BLaER1 treated with 17β-estradiol and CSF1 and Interleukin-3, amounts not matched to agents 10 nM and 100 nM (cell line): ENCODE results near the gene HMCN1.

Source experiments
- H3K27ac ChIP-seq, 11 experiments: shearing (Covaris generic); formaldehyde crosslinking; 2 replicates each; pipeline ENCODE4 v1.8.1; 2022
- H3K27me3 ChIP-seq, 11 experiments: shearing (Covaris generic); formaldehyde crosslinking; 2 replicates each; pipeline ENCODE4 v1.8.1; 2022
- H3K36me3 ChIP-seq, 11 experiments: shearing (Covaris generic); formaldehyde crosslinking; 2 replicates each; pipeline ENCODE4 v1.8.1; 2022
- H3K4me1 ChIP-seq, 10 experiments: shearing (Covaris generic); formaldehyde crosslinking; 2 replicates each; pipeline ENCODE4 v1.8.1; 2022
- H3K4me2 ChIP-seq, 11 experiments: shearing (Covaris generic); formaldehyde crosslinking; 2 replicates each; pipeline ENCODE4 v1.8.1; 2022
- H3K4me3 ChIP-seq, 10 experiments: shearing (Covaris generic); formaldehyde crosslinking; 2 replicates each; pipeline ENCODE4 v1.8.1; 2022
- H3K9ac ChIP-seq, 11 experiments: shearing (Covaris generic); formaldehyde crosslinking; 2 replicates each; pipeline ENCODE4 v1.8.1; 2022
- H3K9me3 ChIP-seq, 11 experiments: shearing (Covaris generic); formaldehyde crosslinking; replicated peaks in 1 of 11; 2 replicates each; pipeline ENCODE4 v1.8.1; 2022
- H4K20me1 ChIP-seq, 11 experiments: shearing (Covaris generic); formaldehyde crosslinking; 2 replicates each; pipeline ENCODE4 v1.8.1; 2022
- Cebpa-rat ChIP-seq, 11 experiments: shearing (Covaris generic); IDR thresholded peaks; 2 replicates each; pipeline ENCODE4 v1.8.1; 2022

Gene HMCN1

GRCh38 chr1:185969524-185969991 lies 235.4 kb downstream of the HMCN1 start:
- Histone ChIP-seq H4K20me1 (no peaks in the 10 kb centered on the region), H3K4me2 (no peak overlapping the region), H3K4me1 (peaks cover 0 to 12% (median 5%) of the 10 kb centered on the region in 10 experiments; a peak in 4 of 20 replicates), H3K9ac (no peak overlapping the region), H3K27me3 (no peaks in the 10 kb centered on the region), H3K4me3 (no peak overlapping the region), H3K9me3 (no peaks in the 10 kb centered on the region), H3K36me3 (no peaks in the 10 kb centered on the region), H3K27ac (no peak overlapping the region)
- TF ChIP-seq Cebpa-rat (IDR thresholded peaks at IDR 0.05): no peak

DNA sequence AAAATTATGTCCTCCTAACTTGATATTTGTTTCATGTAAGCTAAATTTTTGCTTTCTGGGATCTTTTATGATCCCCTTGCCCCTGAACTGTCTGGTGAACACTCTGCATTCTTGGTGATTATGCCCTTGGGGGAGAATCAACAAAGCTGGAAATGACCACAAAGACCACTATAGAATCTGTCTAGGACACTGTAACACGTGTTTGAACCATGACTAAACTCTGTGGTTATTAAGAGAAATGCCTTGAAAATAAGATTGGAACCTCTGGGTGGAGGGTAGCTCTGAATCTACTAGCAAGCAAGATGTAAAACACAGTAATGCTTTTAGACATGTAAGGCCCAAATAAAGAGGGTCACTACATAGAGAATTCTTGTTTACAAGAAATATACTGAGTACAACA lies 237.5 kb downstream of the HMCN1 start:
- H3K4me2 ChIP-seq: no peak overlapping the region
- 0 out of 20 replicates have a peak, but pooled peaks cover 0 to 6% (median 0%) of the 10 kb centered on the region in 10 experiments for H3K4me1 ChIP-seq
- H3K36me3 ChIP-seq: no peaks in the 10 kb centered on the region
- H3K27ac ChIP-seq: no peak overlapping the region
- TF ChIP-seq Cebpa-rat (IDR thresholded peaks at IDR 0.05): no peak
- no peaks in the 10 kb centered on the region for H3K27me3 ChIP-seq
- no peak overlapping the region for H3K9ac ChIP-seq
- no peak overlapping the region for H3K4me3 ChIP-seq
- no peaks in the 10 kb centered on the region for H4K20me1 ChIP-seq
- no peaks in the 10 kb centered on the region for H3K9me3 ChIP-seq

GRCh38 chr1:185972096-185972850 lies 238.1 kb downstream of the HMCN1 start:
- H3K27ac ChIP-seq: no peak overlapping the region
- no peaks in the 10 kb centered on the region for H3K36me3 ChIP-seq
- no peak overlapping the region for H3K4me2 ChIP-seq
- no peaks in the 10 kb centered on the region for H3K27me3 ChIP-seq
- 0 out of 20 replicates have a peak, but pooled peaks cover 0 to 6% (median 0%) of the 10 kb centered on the region in 10 experiments for H3K4me1 ChIP-seq
- no peak overlapping the region for H3K9ac ChIP-seq
- TF ChIP-seq Cebpa-rat (IDR thresholded peaks at IDR 0.05): no peak
- H4K20me1 ChIP-seq: no peaks in the 10 kb centered on the region
- H3K4me3 ChIP-seq: no peak overlapping the region
- H3K9me3 ChIP-seq: no peaks in the 10 kb centered on the region

DNA sequence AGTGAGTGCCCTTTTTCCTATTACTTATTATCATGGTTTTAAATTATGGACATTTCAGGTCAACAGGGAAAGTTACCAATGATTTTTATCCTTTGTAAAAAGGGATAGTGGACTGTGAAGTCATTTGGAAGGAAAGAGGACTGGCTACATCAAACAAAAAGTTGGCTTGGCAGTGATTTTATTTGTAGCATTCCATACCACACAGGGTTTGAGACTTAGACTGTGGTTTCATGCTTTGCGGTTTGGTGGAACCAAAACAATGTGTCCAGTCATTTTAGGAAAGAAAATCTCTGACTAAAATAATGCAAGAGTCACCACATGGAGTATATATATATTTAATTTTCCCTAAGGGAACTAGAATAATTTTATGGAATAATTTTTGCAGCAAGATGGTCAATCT lies 239.5 kb downstream of the HMCN1 start:
- Histone ChIP-seq H3K4me1 (0 out of 20 replicates have a peak, but pooled peaks cover 0 to 6% (median 0%) of the 10 kb centered on the region in 10 experiments), H3K4me3 (no peak overlapping the region), H3K9me3 (no peaks in the 10 kb centered on the region), H3K27ac (no peak overlapping the region), H3K4me2 (peak overlapping the region in 1 of 11 experiments; percentile 6; a peak in 1 of 22 replicates), H3K9ac (no peak overlapping the region), H4K20me1 (no peaks in the 10 kb centered on the region), H3K36me3 (no peaks in the 10 kb centered on the region), H3K27me3 (no peaks in the 10 kb centered on the region)
- TF ChIP-seq Cebpa-rat (IDR thresholded peaks at IDR 0.05): no peak

DNA sequence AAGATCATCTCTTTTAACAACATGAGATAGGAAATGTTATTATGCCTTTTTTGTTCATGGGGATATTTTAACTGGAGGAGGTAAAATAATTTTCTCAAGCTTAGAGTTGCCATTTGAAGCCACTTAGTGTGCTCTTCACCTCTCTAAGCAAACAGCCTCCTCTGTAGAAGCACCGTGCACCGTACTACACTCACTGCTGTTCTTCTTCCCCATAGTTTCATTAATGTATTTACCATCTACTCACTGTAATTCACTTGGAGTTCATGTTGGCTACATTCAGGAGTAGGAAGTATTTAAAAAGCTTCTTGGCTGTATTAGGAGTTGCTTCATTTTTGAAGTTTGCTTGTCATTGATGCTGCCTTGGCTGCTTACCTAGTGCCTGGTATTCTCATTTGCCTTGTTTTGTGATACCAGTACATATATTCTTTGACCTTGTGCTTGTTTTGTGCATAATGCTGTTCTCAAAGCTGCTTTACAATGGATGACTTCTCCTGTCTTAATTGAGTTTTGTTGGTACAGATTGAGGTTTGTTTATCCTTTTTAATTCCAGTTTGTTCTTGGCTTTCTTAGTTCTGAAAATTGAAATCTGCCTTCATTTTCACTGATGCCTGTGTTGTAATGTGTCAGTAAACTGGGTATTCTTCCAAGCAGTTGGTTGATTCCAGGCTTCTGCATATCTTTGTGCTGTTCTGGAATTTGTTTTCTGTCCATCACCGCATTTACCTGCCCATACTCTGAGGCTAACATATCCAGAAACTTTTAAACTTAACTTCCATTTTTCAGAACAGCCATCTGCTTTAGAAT lies 240.4 kb downstream of the HMCN1 start:
- no peaks in the 10 kb centered on the region for H3K27me3 ChIP-seq
- H3K4me2 ChIP-seq: no peak overlapping the region
- H3K9me3 ChIP-seq: no peaks in the 10 kb centered on the region
- 0 out of 20 replicates have a peak, but pooled peaks cover 0 to 6% (median 0%) of the 10 kb centered on the region in 10 experiments for H3K4me1 ChIP-seq
- no peaks in the 10 kb centered on the region for H3K36me3 ChIP-seq
- no peak for TF ChIP-seq Cebpa-rat (IDR thresholded peaks at IDR 0.05)
- no peak overlapping the region for H3K27ac ChIP-seq
- no peak overlapping the region for H3K9ac ChIP-seq
- no peak overlapping the region for H3K4me3 ChIP-seq
- no peaks in the 10 kb centered on the region for H4K20me1 ChIP-seq

DNA sequence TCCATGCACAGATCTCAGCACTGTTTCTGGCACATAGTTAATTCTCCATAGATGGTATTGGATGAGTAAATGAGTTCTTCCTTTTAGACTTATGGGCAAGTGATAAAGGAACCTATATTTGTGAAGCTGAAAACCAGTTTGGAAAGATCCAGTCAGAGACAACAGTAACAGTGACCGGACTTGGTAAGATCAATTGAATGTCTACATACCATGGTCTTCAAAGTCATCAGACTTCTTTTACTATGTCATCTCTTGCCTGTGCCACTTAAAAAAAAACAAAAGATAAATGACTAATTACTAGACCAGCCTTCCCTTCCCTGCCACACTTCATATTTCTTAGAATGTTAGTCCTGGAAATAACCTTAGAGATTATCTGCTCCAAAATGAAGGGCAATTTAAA lies 246.7 kb downstream of the HMCN1 start:
- H3K4me3 ChIP-seq: no peak overlapping the region
- no peak overlapping the region for H3K9ac ChIP-seq
- TF ChIP-seq Cebpa-rat (IDR thresholded peaks at IDR 0.05): no peak
- no peaks in the 10 kb centered on the region for H3K36me3 ChIP-seq
- no peaks in the 10 kb centered on the region for H3K4me1 ChIP-seq
- no peaks in the 10 kb centered on the region for H4K20me1 ChIP-seq
- H3K9me3 ChIP-seq: no peaks in the 10 kb centered on the region
- no peaks in the 10 kb centered on the region for H3K27me3 ChIP-seq
- no peak overlapping the region for H3K27ac ChIP-seq
- no peak overlapping the region for H3K4me2 ChIP-seq

GRCh38 chr1:185984113-185984836 lies 250.1 kb downstream of the HMCN1 start:
- no peaks in the 10 kb centered on the region for H3K27me3 ChIP-seq
- H3K9me3 ChIP-seq: no peaks in the 10 kb centered on the region
- H3K4me2 ChIP-seq: no peak overlapping the region
- H3K36me3 ChIP-seq: no peaks in the 10 kb centered on the region
- no peaks in the 10 kb centered on the region for H4K20me1 ChIP-seq
- no peak for TF ChIP-seq Cebpa-rat (IDR thresholded peaks at IDR 0.05)
- H3K4me1 ChIP-seq: peaks cover 11 to 18% (median 16%) of the 10 kb centered on the region in 10 experiments; a peak in 19 of 20 replicates
- H3K4me3 ChIP-seq: no peak overlapping the region
- no peak overlapping the region for H3K9ac ChIP-seq
- no peak overlapping the region for H3K27ac ChIP-seq

- peaks cover 11 to 18% (median 16%) of the 10 kb centered on the region in 10 experiments; a peak in 19 of 20 replicates for H3K4me1 ChIP-seq
- no peaks in the 10 kb centered on the region for H3K27me3 ChIP-seq
- H4K20me1 ChIP-seq: no peaks in the 10 kb centered on the region
- no peak overlapping the region for H3K4me3 ChIP-seq
- no peaks in the 10 kb centered on the region for H3K36me3 ChIP-seq
- H3K27ac ChIP-seq: no peak overlapping the region
- no peaks in the 10 kb centered on the region for H3K9me3 ChIP-seq
- H3K4me2 ChIP-seq: peak overlapping the region; percentile 2 to 74 (median 59); a peak in 19 of 22 replicates
- no peak for TF ChIP-seq Cebpa-rat (IDR thresholded peaks at IDR 0.05)
- H3K9ac ChIP-seq: no peak overlapping the region
Measured at GRCh38 chr1:185987611-185988321, 253.6 kb downstream of the HMCN1 start.
